Kidney glomerular epithelial cell (primary cell): ENCODE data around the gene MGMT.

Experiments
- DNase-seq: peaks from one replicate; lab custom pipeline; 2025; lab: John Stamatoyannopoulos, UW

Gene MGMT

GRCh38 chr10:129740532-129741279, 273.7 kb downstream of the MGMT start:
- DNase-seq = no peak

- no peak for DNase-seq
These were observed 274.4 kb downstream of the MGMT start for GRCh38 chr10:129741280-129741977.

GRCh38 chr10:129741978-129742741, 275.1 kb downstream of the MGMT start:
- no peak for DNase-seq

DNA sequence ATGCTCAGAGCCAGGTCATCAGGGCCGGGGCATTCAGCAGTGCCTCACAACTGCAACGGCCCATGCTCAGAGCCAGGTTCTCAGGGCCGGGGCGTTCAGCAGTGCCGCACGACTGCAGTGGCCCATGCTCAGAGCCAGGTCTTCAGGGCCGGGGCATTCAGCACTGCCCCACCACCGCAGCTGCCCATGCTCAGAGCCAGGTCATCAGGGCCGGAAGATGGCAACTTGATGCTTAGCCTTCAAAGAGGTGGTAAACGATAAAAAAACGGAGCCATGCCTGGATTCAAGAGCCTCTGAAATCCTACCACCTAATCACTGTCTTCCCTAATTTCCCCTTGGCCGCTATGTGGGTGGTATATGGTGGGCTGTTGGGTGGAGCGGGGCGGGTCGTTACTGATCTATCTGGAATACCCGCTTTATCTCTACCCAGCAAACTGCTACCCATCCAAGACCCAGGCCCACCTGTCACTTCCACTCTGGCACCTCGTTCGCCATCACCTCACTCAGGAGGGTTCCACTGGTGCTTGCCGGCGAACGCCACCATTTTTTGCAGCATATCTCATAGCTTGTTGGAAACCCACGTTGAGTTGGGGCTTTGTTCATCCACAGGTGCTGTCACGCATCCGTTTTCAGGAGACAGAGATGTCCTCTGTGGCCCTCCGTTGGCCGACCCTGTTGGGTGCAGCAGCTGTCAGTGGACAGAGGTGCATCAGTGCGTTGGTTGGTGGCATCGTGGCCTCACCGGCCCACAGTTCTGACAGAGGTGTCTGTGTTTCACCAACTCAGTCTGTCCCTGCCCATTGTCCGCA, 275.9 kb downstream of the MGMT start:
- no peak for DNase-seq

GRCh38 chr10:129743738-129744133, 276.7 kb downstream of the MGMT start:
- DNase-seq = no peak

DNA sequence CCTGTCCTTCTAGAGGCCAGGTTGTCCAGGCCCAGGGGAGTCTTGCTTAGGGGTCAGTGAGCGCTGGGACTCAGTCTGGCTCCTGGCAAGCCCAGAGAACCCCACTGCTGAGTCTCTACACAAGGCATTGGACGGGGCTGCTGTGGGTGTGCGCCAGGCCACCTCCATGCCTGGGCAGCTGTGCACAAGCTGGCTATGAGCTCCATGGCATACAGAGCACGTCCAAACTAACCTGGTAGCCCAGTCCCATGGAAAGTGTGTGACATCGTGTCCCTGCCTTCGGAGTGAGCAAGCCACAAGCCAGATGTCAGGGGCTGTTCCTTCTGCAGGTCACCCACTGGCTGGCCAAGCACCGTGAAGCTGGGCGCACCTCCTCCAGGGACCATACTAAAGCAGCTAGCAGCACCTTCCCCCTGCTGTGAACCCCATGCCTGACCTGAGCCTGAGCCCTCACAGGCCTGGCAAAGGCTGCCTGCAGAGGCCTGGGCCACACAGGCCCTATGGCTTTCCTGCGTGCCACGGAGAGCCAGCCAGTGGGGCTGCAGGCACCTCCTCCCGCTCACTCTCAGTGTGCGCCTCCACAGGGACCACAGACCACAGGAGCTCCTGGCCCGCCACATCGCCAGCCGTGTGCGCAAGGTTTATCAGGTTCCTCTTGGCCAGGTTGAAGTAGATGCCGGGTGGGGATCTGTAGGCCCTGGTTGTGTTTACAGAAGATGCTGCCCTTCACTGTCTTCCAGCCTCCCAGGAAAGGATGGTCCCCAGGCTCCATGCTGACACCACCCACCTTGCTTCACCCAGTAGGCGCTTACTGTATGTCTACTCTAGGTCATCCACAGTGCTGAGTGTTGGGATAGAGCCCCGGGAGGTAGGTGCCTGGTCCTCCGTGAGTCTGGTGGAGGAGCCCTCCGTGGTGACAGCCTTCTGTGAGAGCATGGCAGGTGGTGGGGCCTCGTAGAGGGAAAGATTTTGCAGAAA, 277.4 kb downstream of the MGMT start:
- no peak for DNase-seq

DNA sequence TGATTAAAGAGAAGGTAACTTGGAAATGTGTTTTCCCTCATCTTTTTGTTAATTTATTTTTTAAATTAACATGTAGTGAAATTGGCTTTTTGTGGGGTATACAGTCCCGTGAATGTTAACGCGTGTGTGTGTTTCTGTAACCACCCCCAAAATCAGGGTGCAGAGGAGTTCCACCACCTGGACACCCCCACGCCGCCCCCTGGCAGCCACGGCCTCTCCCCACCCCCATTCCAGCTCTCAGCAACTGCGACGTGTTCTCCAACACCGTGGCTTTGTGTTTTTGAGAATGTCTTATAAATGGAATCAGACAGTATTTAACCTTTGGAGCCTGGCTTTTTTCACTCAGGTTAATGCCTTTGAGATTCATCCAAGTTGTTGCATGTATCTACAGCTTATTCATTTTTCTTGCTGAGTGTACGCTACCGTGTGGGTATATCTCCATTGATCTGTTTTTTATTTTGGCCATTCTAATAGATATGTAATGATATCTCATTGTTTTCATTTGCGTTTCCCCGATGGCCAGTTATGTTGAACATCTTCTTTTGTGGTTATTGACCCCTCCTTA, 278.2 kb downstream of the MGMT start:
- no peak for DNase-seq

DNA sequence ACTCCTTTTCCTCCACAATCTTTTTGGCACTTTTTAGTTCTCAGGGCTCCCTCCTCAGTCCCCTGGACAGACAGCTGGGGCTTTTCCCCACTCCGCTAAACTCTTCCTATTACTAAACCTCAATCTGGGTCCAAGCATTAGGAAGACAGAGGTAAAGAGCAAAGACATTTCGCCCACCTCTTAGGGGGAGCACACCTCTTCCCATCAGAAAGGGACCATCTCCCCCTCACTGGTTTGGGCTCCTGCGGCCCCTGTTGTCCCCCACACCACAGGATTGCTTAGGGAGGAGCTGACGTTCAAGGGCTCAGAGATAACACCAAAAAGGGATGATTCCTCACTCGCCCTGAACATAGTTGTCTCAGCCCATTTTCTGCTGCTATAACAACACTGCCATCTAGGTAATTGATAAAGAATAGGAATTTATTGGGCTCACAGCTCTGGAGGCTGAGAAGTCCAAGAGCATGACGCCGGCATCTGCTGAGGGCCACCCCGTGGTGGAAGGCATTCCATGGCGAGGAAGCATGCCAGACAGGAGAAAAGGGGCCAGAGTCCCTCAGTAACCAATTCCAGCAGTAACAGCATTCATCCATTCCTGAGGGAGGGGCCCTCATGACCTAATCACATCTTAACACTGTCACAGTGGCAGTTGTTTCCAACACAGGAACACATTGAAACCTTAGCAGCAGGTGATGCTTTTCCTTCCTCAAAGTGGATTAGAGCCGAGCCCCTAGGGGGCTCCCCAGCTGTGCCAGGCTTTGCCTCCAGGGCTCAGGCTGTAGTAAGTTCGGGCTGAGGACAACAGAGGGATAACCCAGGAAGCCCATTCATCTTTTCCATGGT, 287.4 kb downstream of the MGMT start:
- DNase-seq = no peak

GRCh38 chr10:129755158-129755591, 288.1 kb downstream of the MGMT start:
- DNase-seq = no peak

- DNase-seq = no peak
These were observed 288.6 kb downstream of the MGMT start for GRCh38 chr10:129755621-129756020.

DNA sequence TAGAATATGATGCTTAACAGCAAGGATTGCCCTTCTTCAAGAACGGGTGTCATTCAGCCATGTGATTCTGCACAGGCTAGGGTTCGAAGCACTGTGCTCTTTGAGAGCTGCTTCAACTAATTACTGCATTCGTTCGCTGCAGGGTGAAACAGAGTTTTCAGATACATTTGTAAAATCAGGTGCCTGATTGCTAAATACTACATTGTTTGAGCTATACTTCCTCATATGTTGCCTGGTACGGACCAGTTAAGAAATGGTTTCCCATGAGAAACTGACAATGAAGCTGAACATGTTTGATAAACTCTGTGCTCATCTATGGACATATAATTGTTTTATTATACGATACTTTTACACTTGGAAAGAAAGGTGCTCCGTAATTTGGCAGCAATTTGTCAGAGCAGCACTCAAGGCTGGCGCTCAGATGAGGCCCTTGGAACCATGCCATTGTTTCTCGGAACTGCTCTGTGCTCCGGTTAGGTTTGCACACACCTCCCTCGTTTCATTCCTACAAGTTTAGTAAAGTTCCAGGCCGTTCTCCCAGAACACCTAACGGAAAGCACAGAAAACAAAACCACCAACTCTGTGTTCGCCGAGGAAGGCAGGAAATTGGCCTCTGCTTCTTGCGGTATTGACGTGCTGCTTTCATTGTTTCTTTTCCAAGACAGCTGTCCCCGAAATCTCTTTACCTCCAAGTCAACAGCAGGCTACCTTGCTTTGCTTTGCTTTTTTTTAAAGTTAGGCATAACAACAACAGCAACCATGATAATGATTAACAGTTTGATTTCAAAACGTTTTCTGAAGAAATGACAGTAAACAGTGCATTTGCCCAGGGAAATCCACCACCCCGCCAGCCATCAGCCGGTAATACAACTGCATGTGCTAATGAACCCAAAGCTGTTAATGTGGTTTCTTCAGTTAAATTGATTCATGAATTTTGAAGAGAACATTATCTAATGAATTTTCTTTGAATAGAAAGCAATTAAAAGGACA, 290.2 kb downstream of the MGMT start:
- DNase-seq = no peak

DNA sequence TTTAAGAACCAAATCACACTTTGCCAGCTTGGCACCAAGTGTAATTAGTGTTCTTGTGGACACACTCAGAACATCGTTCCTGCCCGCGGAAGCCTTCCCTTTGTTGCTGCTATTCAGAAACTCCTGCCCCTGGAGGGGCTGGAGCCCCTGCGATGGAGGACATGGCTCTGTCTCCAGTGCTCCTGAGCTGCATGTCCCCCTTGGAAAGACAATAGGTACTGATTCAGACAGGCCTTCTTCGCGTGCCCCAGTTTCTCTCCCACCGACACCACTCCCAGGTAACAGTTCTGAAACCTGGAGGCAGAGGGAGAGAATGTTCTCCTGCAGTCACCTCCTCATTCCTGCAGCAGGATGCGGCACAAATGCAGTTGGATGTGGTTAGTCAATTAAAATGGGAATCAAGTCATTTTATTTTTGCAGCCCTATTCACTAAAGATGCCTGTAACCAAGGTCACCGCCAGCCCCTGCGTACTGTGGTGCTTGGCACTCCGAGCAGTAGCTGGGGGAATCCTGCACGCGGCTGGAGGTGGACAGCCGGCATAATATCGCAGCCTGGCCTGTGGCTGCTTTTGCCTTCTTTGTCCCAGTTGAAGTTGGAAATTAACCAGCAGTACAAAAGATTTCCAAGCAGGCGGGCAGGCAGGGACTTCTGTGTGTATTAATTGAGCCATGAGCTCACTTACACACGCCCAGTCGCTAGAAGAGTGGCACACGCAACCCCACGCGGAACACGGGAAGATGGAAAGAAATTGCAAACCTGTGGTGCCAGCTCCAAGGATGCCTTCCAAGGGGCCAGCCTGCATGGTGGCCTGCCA, 291.4 kb downstream of the MGMT start:
- DNase-seq = no peak

DNA sequence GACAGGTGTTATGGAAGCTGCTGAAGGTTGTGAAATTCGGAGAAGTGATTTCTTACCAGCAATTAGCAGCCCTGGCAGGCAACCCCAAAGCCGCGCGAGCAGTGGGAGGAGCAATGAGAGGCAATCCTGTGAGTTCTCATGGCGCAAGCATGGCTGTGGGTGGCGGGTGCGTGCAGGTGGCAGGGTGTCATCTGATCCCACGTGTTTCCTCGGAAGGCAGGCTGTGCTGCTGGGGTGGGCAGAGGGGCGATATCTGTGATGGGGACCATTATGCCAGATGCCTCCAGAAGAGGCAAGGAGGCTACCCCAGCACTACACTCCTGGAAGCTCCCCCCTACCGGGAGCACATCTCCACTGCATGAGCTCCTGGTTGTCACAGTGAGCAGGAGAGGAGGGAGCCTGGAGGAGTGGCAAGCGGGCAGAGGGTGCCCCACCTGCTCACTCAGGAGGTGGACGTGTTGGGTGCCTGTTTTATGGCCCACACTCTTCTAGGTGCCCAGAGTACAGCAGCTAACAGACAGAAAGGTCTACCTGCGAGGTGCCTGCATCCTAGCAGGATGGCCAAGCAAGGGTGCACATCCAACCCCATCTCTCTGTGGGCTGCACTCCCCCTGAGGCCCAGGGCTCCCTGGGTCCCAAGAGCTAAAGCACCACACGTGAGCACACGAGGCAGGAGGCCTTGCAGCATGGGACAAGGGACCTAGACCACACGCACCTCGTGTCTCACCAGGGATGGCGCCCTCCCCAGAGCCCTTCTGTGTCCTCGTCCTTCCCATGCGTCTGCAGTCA, 292.4 kb downstream of the MGMT start:
- DNase-seq = no peak

DNA sequence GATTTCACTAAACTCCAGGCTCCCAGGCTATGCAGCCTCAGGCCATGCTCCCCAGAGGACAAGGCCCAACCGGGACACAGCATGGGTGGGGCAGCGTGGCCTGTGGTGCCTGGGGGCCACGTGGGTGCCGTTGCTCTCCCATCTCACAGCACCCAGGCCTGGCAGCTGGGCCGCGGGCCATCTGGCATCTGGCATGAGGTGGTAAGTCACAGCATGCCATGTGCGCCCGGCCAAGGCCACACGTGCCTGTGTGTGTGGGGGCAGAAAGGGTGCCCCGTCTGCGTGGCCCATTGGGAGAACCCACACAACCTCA, 292.9 kb downstream of the MGMT start:
- DNase-seq = no peak

GRCh38 chr10:129760416-129760815, 293.4 kb downstream of the MGMT start:
- DNase-seq = no peak

DNA sequence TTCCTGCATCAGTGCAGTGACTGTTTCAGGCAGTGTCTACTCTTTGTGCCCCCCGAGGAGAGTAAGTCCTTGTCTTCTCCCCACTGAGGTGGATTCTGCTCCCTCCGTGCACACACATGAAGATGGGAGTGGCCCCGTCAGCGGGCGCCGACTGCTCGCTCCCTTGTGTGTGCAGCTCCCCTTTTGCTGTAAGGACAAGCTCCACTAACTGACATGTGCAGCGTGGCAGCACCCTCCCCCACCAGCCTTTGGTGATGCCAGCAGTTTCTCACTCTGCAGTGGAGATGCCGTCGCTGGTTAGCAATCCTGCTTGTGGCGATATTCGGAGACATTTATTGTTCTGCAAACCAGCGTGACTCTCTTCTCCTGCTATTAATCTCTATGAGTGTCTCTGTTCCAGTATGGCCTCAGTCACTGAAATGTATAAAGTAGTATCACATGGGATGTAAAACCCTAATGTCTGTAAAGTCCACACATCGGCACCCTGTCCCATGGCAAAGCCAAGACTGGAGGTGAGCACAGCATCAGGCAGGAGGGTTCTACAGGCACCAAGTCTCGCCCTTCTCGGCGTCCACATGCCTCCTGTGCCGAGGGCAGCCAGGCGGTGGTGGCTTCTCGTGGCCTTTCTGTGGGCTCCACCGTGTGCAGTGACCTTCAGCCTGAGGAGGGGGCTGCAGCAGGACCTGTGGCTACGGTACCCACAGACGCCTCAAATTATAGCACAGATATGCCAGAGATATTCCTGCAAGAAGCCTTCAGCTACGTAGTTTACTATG, 294.3 kb downstream of the MGMT start:
- no peak for DNase-seq
